HEK293T (cell line): ENCODE data around the gene SUGCT.

Experiments used
- BHLHE40 ChIP-seq: fragments of 450-650 bp; IDR thresholded peaks from 2 replicates; pipeline ENCODE4 v1.6.1; 2016; ENCODE audit warnings: mild to moderate bottlenecking, moderate library complexity, borderline replicate concordance
- FOXA1 ChIP-seq: fragments of 450-650 bp; IDR thresholded peaks from 2 replicates; pipeline ENCODE4 v1.6.1; 2016; ENCODE audit warnings: mild to moderate bottlenecking
- HDGF ChIP-seq: fragments of 450-650 bp; IDR thresholded peaks from 2 replicates; pipeline ENCODE4 v1.6.1; 2017; ENCODE audit warnings: antibody characterized with exemption, borderline replicate concordance
- SP1 ChIP-seq: fragments of 450-650 bp; IDR thresholded peaks from 2 replicates; pipeline ENCODE4 v1.6.1; 2017
- TARDBP ChIP-seq: fragments of 450-650 bp; IDR thresholded peaks from 2 replicates; pipeline ENCODE4 v1.6.1; 2016
- ZNF384 ChIP-seq: fragments of 450-650 bp; IDR thresholded peaks from 2 replicates; pipeline ENCODE4 v1.6.1; 2016

DNA sequence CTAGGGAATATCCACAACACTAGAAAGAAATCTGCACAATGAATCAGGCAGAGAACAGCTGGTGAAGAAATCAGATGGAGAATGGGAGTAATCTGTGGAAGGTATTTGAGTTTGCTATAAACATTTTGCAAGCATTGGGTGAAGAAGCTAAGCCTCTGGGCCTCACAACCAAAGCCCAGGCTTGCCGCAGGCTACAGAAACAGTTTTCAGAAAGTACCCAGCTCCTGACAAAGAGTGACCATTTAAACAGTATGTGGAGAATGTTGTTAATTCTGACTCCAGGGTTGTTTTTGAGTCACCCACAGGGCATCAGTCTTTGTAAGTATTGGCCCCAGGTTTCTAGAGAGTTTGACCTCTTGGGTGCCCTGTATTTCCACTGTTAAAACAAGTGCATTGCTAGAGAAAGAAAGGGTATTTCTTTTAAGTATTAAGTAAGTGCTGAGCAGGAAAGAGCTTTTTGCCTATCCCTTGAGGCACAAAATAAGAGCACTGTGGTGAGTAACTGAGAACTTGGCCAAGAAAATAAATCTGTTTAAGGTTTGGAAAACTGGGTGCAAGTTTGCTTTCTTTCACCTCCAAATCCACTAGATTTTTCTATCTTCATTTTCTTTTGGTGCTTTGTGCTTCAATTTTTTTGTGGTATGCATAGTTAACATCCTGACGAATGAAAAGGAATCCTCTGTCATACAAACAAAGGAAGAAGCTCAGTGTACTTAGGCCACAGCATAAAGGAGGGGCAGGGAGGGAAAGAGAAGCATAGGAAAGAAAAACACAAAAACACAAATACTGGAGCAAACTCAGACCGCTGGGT lies 691.8 kb downstream of the SUGCT start:
- TF ChIP-seq FOXA1 (no peak), BHLHE40 (no peak), ZNF384 (no peak), TARDBP (no peak), SP1 (no peak), HDGF (no peak)
